ENCODE data around the gene DUS1L. TPM values are rescaled to one million over a fixed set of nuclear protein-coding genes. Genes with fewer than 3 reads are reported as not detected.

Gene DUS1L
- total RNA-seq, 1 donor from 2014 or later: 64.0 TPM

DNA sequence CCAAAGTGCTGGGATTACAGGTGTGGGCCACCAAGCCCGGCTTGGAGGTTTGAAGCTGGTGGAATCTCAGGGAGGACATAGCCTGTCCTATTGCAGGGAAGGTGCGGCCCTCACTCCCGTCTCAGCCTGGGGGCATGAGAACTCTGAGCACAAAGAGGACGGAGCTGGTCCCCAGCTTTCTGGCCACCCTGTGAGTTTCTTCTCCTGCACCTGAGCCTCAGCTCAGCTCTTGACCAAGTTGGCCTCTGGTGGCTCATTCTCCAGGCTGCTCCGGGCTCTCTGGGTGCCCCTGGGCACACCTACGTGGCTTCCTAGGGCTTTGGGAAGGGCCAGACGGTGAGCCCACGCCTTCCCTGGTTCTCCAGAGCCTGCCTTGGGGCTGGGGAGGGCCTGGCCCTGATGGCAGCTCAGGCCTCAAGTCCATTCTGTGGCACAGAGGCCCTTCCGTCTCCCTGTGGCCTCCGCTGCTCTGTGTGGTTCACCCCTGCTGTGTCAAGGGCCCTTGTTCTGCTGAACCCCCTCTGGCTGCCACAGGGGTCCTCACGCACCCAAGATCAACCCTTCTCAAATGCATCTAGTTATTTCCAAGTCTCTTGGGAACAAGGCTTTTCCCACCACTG is 39.3 kb upstream of the DUS1L start:
- no peak for DNase-seq (ENCODE audit: low spot score)
- TF ChIP-seq, protein P1, sequence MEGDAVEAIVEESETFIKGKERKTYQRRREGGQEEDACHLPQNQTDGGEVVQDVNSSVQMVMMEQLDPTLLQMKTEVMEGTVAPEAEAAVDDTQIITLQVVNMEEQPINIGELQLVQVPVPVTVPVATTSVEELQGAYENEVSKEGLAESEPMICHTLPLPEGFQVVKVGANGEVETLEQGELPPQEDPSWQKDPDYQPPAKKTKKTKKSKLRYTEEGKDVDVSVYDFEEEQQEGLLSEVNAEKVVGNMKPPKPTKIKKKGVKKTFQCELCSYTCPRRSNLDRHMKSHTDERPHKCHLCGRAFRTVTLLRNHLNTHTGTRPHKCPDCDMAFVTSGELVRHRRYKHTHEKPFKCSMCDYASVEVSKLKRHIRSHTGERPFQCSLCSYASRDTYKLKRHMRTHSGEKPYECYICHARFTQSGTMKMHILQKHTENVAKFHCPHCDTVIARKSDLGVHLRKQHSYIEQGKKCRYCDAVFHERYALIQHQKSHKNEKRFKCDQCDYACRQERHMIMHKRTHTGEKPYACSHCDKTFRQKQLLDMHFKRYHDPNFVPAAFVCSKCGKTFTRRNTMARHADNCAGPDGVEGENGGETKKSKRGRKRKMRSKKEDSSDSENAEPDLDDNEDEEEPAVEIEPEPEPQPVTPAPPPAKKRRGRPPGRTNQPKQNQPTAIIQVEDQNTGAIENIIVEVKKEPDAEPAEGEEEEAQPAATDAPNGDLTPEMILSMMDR (IDR thresholded peaks at IDR 0.05): no peak
- H3K27me3 Mint-ChIP-seq (ENCODE audit: low read depth): no peaks in the 10 kb centered on the region
- no peak overlapping the region for H3K27ac Mint-ChIP-seq (ENCODE audit: unreplicated experiment)
- peaks cover 22% of the 10 kb centered on the region for H3K4me1 Mint-ChIP-seq (ENCODE audit: low read depth)
- no peaks in the 10 kb centered on the region for H3K36me3 Mint-ChIP-seq (ENCODE audit: low read depth)
- H3K9me3 Mint-ChIP-seq (ENCODE audit: low read depth): no peaks in the 10 kb centered on the region
- H3K4me3 Mint-ChIP-seq (ENCODE audit: unreplicated experiment): no peak overlapping the region

DNA sequence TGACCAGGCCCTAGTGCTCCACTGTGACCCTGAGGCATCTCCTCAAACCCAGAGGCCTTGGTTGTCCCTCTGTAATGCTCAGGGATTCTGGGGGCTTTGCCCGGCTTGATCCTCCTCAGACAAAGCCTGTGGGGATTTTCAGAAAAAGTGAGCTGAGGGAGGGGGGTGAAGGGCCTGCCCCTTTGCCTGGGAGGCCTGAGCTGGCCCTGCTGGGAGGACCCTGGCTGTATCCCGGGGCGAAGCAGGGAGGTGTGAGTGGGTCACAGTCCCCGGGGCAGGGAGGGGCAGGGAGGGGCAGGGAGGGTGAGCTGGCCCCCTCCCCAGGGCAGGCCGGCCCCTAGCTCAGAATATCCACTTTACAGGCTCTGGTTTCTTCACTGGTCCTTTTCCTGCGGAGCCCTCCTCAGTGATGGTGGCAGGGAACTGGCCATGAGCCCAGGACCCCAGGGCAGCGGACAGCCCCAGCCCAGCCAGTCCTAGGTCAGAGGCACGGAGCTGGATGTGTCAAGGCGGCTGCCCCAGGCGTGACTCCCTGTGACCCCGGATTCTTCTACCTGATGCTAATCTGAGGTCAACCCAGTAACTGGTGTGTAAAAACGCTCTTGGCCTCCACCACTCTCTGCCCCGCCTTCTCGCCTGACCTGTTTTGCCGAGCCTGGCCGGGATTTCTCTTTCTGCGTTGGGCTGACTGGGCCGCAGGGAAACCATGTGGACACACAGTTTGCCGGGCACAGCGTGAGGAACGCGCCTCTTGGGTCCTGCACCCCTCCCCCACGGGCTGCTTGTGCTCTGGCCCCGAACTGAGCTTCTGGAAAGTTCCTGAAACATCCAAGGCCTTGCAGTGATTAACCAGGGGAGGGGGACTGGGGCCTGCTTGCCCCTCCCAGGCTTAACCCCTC is 38.2 kb upstream of the DUS1L start:
- Mint-ChIP-seq H3K9me3 (ENCODE audit: low read depth) (no peaks in the 10 kb centered on the region), H3K27me3 (ENCODE audit: low read depth) (no peaks in the 10 kb centered on the region), H3K4me3 (ENCODE audit: unreplicated experiment) (no peak overlapping the region), H3K36me3 (ENCODE audit: low read depth) (no peaks in the 10 kb centered on the region), H3K27ac (ENCODE audit: unreplicated experiment) (no peak overlapping the region), H3K4me1 (ENCODE audit: low read depth) (peaks cover 27% of the 10 kb centered on the region)
- TF ChIP-seq, protein P1 (IDR thresholded peaks at IDR 0.05): no peak
- DNase-seq (ENCODE audit: low spot score): no peak

DNA sequence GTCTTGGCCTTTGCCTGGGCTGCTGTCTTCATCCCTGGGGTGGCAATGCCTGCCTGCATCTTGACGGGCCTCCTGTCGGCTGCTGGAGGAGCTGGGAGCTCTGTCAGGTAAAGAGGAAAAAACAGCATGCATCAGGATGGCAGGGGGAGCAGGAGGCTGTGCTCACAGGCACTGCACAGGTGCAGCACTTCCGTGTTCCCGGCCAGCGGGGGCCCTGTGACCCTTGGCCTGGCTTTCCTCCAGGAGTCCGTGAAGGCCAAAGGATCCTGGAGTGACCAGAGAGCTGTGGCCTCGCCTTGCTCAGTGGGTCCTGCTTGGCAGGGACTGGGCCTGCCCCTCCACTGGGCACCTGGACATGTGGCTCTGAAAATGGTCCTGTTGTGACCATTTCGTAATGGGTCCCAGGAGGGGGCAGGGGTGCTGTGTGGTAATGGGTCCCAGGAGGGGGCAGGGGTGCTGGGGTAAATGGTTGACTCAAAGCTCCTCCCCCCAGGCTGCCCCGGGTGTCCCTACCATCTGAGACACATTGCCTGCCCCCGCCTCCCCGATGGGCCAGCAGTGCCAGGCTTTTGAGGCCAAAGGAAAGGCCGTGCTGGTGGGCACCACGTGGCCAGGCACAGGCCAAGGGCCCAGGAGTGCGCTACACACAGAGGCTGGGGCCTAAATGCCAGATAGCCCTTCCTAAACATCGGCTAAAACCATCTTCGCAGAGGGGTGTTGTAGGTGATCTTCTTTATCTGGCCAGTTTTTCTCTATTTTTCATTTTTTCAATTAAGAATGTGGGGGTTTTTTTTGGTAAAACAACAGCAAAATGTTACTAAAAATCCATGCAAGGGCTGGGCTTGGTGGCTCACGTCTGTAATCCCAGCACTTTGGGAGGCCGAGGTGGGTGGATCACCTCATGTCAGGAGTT is 36.4 kb upstream of the DUS1L start:
- peak overlapping the region; percentile 32 for H3K27ac Mint-ChIP-seq (ENCODE audit: unreplicated experiment)
- no peaks in the 10 kb centered on the region for H3K9me3 Mint-ChIP-seq (ENCODE audit: low read depth)
- no peak for DNase-seq (ENCODE audit: low spot score)
- peaks cover 19% of the 10 kb centered on the region for H3K4me1 Mint-ChIP-seq (ENCODE audit: low read depth)
- no peaks in the 10 kb centered on the region for H3K36me3 Mint-ChIP-seq (ENCODE audit: low read depth)
- no peak overlapping the region for H3K4me3 Mint-ChIP-seq (ENCODE audit: unreplicated experiment)
- H3K27me3 Mint-ChIP-seq (ENCODE audit: low read depth): no peaks in the 10 kb centered on the region
- TF ChIP-seq, protein P1 (IDR thresholded peaks at IDR 0.05): no peak

DNA sequence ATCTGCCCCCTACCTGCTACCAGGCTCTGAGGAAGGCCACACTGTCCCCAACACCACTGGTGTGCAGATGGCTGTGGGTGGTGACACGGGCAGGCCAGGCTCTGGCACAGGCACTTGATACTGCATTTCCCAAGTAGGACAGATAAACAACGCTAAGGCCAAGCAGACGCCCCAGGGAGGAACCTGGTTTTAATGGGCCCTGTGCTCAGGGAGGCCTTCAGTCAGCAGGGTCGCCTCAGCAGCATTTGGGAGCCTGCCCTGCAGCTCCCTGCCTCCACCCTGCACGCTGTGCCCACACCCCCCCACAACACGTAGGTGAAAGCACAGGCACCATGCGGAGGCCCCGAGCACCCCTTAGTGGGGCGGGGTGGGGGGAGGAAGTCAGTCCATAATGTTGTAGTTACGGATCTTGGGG is 35.7 kb upstream of the DUS1L start:
- Mint-ChIP-seq H3K9me3 (ENCODE audit: low read depth) (no peaks in the 10 kb centered on the region), H3K27me3 (ENCODE audit: low read depth) (no peaks in the 10 kb centered on the region), H3K27ac (ENCODE audit: unreplicated experiment) (no peak overlapping the region), H3K4me1 (ENCODE audit: low read depth) (peaks cover 18% of the 10 kb centered on the region), H3K36me3 (ENCODE audit: low read depth) (no peaks in the 10 kb centered on the region), H3K4me3 (ENCODE audit: unreplicated experiment) (no peak overlapping the region)
- TF ChIP-seq, protein P1 (IDR thresholded peaks at IDR 0.05): no peak
- DNase-seq (ENCODE audit: low spot score): no peak
